GM18502 (cell line): ENCODE measurements around the gene MYT1.
"Not testable (repeated sequence)": the region's sequence is repeated elsewhere in the genome, so short reads cannot be mapped to it uniquely, and the experiment has no call there.

Experiments
- ATAC-seq: cut with Tn5 transposase; IDR thresholded peaks from one replicate; pipeline ENCODE4 v1.9.1; 2021; ENCODE audit warnings: mild to moderate bottlenecking; ENCODE audit not compliant: unreplicated experiment, poor library complexity

MYT1 gene

GRCh38 chr20:64228086-64228653, 63.9 kb downstream of the MYT1 start:
- ATAC-seq: no peak

- ATAC-seq: no peak
Observed at GRCh38 chr20:64228751-64229506, 64.7 kb downstream of the MYT1 start.

GRCh38 chr20:64229507-64230061, 65.3 kb downstream of the MYT1 start:
- ATAC-seq: no peak

- no peak for ATAC-seq
Observed at GRCh38 chr20:64230461-64231145, 66.4 kb downstream of the MYT1 start.

- no peak for ATAC-seq
Observed at GRCh38 chr20:64231621-64232550, 67.6 kb downstream of the MYT1 start.

- ATAC-seq: no peak
Observed at GRCh38 chr20:64232794-64233193, 68.5 kb downstream of the MYT1 start.

GRCh38 chr20:64233725-64234124, 69.5 kb downstream of the MYT1 start:
- ATAC-seq: no peak

- ATAC-seq: no peak
Observed at GRCh38 chr20:64234291-64234791, 70.1 kb downstream of the MYT1 start.

GRCh38 chr20:64234921-64235565, 70.8 kb downstream of the MYT1 start:
- ATAC-seq: not testable (repeated sequence)

- no peak for ATAC-seq
Observed at GRCh38 chr20:64236137-64237088, 72.2 kb downstream of the MYT1 start.

GRCh38 chr20:64237316-64237715, 73.1 kb downstream of the MYT1 start:
- no peak for ATAC-seq

GRCh38 chr20:64238115-64238825, 74.0 kb downstream of the MYT1 start:
- ATAC-seq: no peak

GRCh38 chr20:64238851-64239387, 74.7 kb downstream of the MYT1 start:
- no peak for ATAC-seq

GRCh38 chr20:64239449-64240242, 75.4 kb downstream of the MYT1 start:
- ATAC-seq: no peak

GRCh38 chr20:64240243-64241015, 76.2 kb downstream of the MYT1 start:
- no peak for ATAC-seq

- ATAC-seq: no peak
Observed at GRCh38 chr20:64241061-64241460, 76.8 kb downstream of the MYT1 start.
